ENCODE measurements around the gene PRSS48. TPM values are rescaled to one million over a fixed set of nuclear protein-coding genes. Genes with fewer than 3 reads are reported as not detected.

Gene PRSS48
- total and polyA plus RNA-seq, 2 of the 4 experiments (the other 2 are of a cell fraction): not detected

- Histone ChIP-seq H3K9ac (ENCODE audit: low read depth, low read length) (no peak overlapping the region), H4K20me1 (ENCODE audit: insufficient read depth, low read length) (no peaks in the 10 kb centered on the region), H2BK120ac (ENCODE audit: low read depth, low read length) (no peak overlapping the region), H3K4ac (ENCODE audit: low read depth, low read length) (no peak overlapping the region), H4K5ac (ENCODE audit: low read depth, low read length) (no peak overlapping the region), H3K9me3 (ENCODE audit: control insufficient read depth, insufficient read depth, low read length) (no peaks in the 10 kb centered on the region), H2BK15ac (ENCODE audit: low read depth, low read length) (no peak overlapping the region), H3K18ac (ENCODE audit: low read depth, low read length) (no peak overlapping the region), H2AFZ (replicated peaks; ENCODE audit: low read length, poor library complexity) (no peak overlapping the region), H2BK5ac (ENCODE audit: low read depth, low read length, poor library complexity, severe bottlenecking) (no peak overlapping the region), H2AK5ac (ENCODE audit: low read depth, low read length) (no peak overlapping the region), H3K4me2 (ENCODE audit: low read depth, low read length) (no peak overlapping the region), H3K56ac (ENCODE audit: extremely low read depth, insufficient read depth, low read length) (no peak overlapping the region), H3K4me3 (ENCODE audit: insufficient read depth, low read depth, low read length) (no peak overlapping the region), H4K8ac (ENCODE audit: low read depth in 2 of 2, low read length in 2 of 2) (no peak overlapping the region), H3K27ac (ENCODE audit: insufficient read depth, low read length) (no peak overlapping the region), H3K36me3 (ENCODE audit: control insufficient read depth, insufficient read depth, low read length) (no peaks in the 10 kb centered on the region), H2AK9ac (replicated peaks; ENCODE audit: low read depth, low read length, poor library complexity) (no peak overlapping the region), H3K9me1 (ENCODE audit: insufficient read depth, low read length) (no peaks in the 10 kb centered on the region), H3K27me3 (ENCODE audit: control insufficient read depth, insufficient read depth, low read length) (no peaks in the 10 kb centered on the region), H3K14ac (replicated peaks; ENCODE audit: low read depth, low read length) (no peak overlapping the region), H3K79me1 (ENCODE audit: low read depth in 1 of 2, low read length in 2 of 2) (no peaks in the 10 kb centered on the region), H3K4me1 (ENCODE audit: control insufficient read depth, insufficient read depth, low read length) (peaks cover 2% of the 10 kb centered on the region), H2BK20ac (ENCODE audit: low read depth, low read length) (no peak overlapping the region), H4K91ac (ENCODE audit: insufficient read depth, low read depth, low read length) (no peak overlapping the region), H3K23ac (ENCODE audit: low read depth, low read length) (no peak overlapping the region)
- TF ChIP-seq ELK1 (IDR thresholded peaks at IDR 0.05; ENCODE audit: borderline replicate concordance, low read depth, low read length) (no peak), RAD21 (IDR thresholded peaks at IDR 0.05; ENCODE audit: low read length) (no peak), SMC3 (IDR thresholded peaks at IDR 0.05; ENCODE audit: low read depth, low read length) (no peak), RFX5 (IDR thresholded peaks at IDR 0.05; ENCODE audit: low read depth, low read length) (no peak), MAZ (IDR thresholded peaks at IDR 0.05; ENCODE audit: borderline replicate concordance, low read depth, low read length) (no peak), POLR2A (IDR thresholded peaks at IDR 0.05; ENCODE audit: low read depth, low read length) (no peak), MAFK (IDR thresholded peaks at IDR 0.05; ENCODE audit: low read depth, low read length) (no peak), MXI1 (IDR thresholded peaks at IDR 0.05; ENCODE audit: borderline replicate concordance, low read depth, low read length) (no peak), FOS (IDR thresholded peaks at IDR 0.05; ENCODE audit: low read depth, low read length) (no peak), BHLHE40 (IDR thresholded peaks at IDR 0.05; ENCODE audit: low read depth, low read length) (no peak), NFE2L2 (IDR thresholded peaks at IDR 0.05; ENCODE audit: low read depth, low read length) (no peak), CEBPB (IDR thresholded peaks at IDR 0.05; ENCODE audit: low read depth, low read length) (no peak), CTCF (conservative IDR thresholded peaks at IDR 0.05; ENCODE audit: low read depth, low read length) (no peak), RCOR1 (IDR thresholded peaks at IDR 0.05; ENCODE audit: insufficient replicate concordance, low read length) (no peak), USF2 (IDR thresholded peaks at IDR 0.05; ENCODE audit: low read depth, low read length) (no peak), CHD1 (IDR thresholded peaks at IDR 0.05; ENCODE audit: low read depth, low read length) (no peak)
- BruUV-seq (replicated peaks): no TSS peak
- in situ Hi-C loops (cut with MboI; ENCODE audit: low sequenced_read_pairs): no loop called here
- dilution Hi-C loops (cut with HindIII; ENCODE audit: low sequenced_read_pairs, unreplicated experiment): no loop called here
- no peak for DNase-seq
- WGBS, 2 experiments (ENCODE audit: extremely low coverage in 2 of 2, insufficient read length in 1 of 2): 100% methylated on average over 1 of the region's 7 CpGs; no CpG with 5 or more reads in 1 of the 2 experiments
- POLR2A ChIA-PET (ENCODE audit: unreplicated experiment): no interaction called here
- intact Hi-C loops (cut with micrococcal nuclease): no loop called here
- ATAC-seq (ENCODE audit: low read depth): no peak
- CTCF ChIA-PET: interaction anchor here (0.7 kb wide), 1 partner anchor 15 kb away, joined by 3 read pairs; no protein-coding TSS in a partner anchor
Measured at GRCh38 chr4:151231915-151232595, 44.9 kb upstream of the PRSS48 start.

Measured in IMR-90 (cell line).